Right atrium auricular region (tissue), 2 donors: ENCODE data around the gene RPS6KA4. TPM values are rescaled to one million over a fixed set of nuclear protein-coding genes. Genes with fewer than 3 reads are reported as not detected.

Source experiments
- DNase-seq: peaks from one replicate; pipeline ENCODE4 v3.0.0-alpha.2; 2019; ENCODE audit warnings: low spot score
- H3K27ac ChIP-seq, 2 donors: fragments of 200-600 bp; sonication (generic); 1 replicate in 1 of 2; 2 replicates in 1 of 2; pipeline ENCODE4 v1.5.1; 2016 to 2019
- H3K27me3 ChIP-seq, 2 donors: fragments of 200-600 bp; sonication (generic); one replicate each; pipeline versions ENCODE4 v1.5.1 to v1.6.0; 2017 to 2019
- H3K36me3 ChIP-seq: fragments of 200-600 bp; sonication (generic); one replicate; pipeline ENCODE4 v1.5.1; 2016
- H3K4me1 ChIP-seq, 2 donors: fragments of 200-600 bp; sonication (generic); one replicate each; pipeline versions ENCODE4 v1.5.1 to v1.6.0; 2017 to 2019
- H3K4me3 ChIP-seq, 2 donors: fragments of 200-600 bp; sonication (generic); 1 replicate in 1 of 2; 2 replicates in 1 of 2; pipeline ENCODE4 v1.5.1; 2017 to 2019; ENCODE audit warnings: mild to moderate bottlenecking in 1 of 2, moderate library complexity in 1 of 2
- H3K9me3 ChIP-seq, 2 donors: fragments of 200-600 bp; sonication (generic); one replicate each; pipeline ENCODE4 v1.5.1; 2019
- CTCF ChIP-seq, 2 donors: fragments of 200-600 bp; sonication (generic); IDR thresholded peaks; one replicate each; pipeline ENCODE4 v1.5.1; 2019; ENCODE audit warnings: antibody characterized with exemption in 2 of 2
- total RNA-seq, 2 donors: library from RNA; depleted of rRNA; stranded (reverse); fragments of >200 nt; gene quantifications; one replicate each; pipeline ENCODE4 v1.1.0, GENCODE V29; 2016

RPS6KA4 gene
- total RNA-seq, 2 donors from 2014 or later, result 11.4 to 22.2 TPM

GRCh38 chr11:64316672-64317324 lies 42.2 kb upstream of the RPS6KA4 start:
- Histone ChIP-seq H3K4me3 (peak overlapping the region; percentile 86 to 94), H3K4me1 (peaks cover 0 to 49% of the 10 kb centered on the region in 2 donors), H3K27ac (peak overlapping the region; percentile 96 to 99), H3K9me3 (no peaks in the 10 kb centered on the region), H3K27me3 (no peaks in the 10 kb centered on the region), H3K36me3 (peaks cover 30% of the 10 kb centered on the region)
- TF ChIP-seq CTCF (IDR thresholded peaks at IDR 0.05), result no peak
- no peak for DNase-seq

- H3K27ac ChIP-seq, result peak within 1 kb of the TSS; percentile 96 to 99
- H3K4me3 ChIP-seq, result peak within 1 kb of the TSS; percentile 86 to 94
- no peaks in the 10 kb centered on the region for H3K27me3 ChIP-seq
- H3K4me1 ChIP-seq, result peaks cover 0 to 45% of the 10 kb centered on the region in 2 donors
- peaks cover 34% of the 10 kb centered on the region for H3K36me3 ChIP-seq
- no peaks in the 10 kb centered on the region for H3K9me3 ChIP-seq
- peak; percentile 99 for DNase-seq
- TF ChIP-seq CTCF (IDR thresholded peaks at IDR 0.05), result no peak
Observed at GRCh38 chr11:64317325-64317960, 41.5 kb upstream of the RPS6KA4 start, which contains the start of gene TRMT112. Gene TRMT112, minus strand, starts transcription at chr11:64317559. Its CDS starts 33 bp downstream, at chr11:64317526.

GRCh38 chr11:64317961-64318765 lies 40.8 kb upstream of the RPS6KA4 start, which contains the start of gene PRDX5:
Gene PRDX5, plus strand, starts transcription at chr11:64318121. Its CDS starts 95 bp downstream, at chr11:64318216.
- H3K36me3 ChIP-seq, result peaks cover 35% of the 10 kb centered on the region

GRCh38 chr11:64318766-64319761 lies 39.9 kb upstream of the RPS6KA4 start:
- no peaks in the 10 kb centered on the region for H3K9me3 ChIP-seq
- no peak for DNase-seq
- peaks cover 0 to 28% of the 10 kb centered on the region in 2 donors for H3K4me1 ChIP-seq
- peak overlapping the region; percentile 96 to 99 for H3K27ac ChIP-seq
- no peak for TF ChIP-seq CTCF (IDR thresholded peaks at IDR 0.05)
- peak overlapping the region; percentile 86 to 94 for H3K4me3 ChIP-seq
- no peaks in the 10 kb centered on the region for H3K27me3 ChIP-seq
- peaks cover 35% of the 10 kb centered on the region for H3K36me3 ChIP-seq

More at GRCh38 chr11:64317961-64318765, 40.8 kb upstream of the RPS6KA4 start, which contains the start of gene PRDX5:
- H3K9me3 ChIP-seq, result no peaks in the 10 kb centered on the region
- TF ChIP-seq CTCF (IDR thresholded peaks at IDR 0.05), result peak; percentile 11 to 74
- H3K4me1 ChIP-seq, result peaks cover 0 to 37% of the 10 kb centered on the region in 2 donors
- H3K27me3 ChIP-seq, result no peaks in the 10 kb centered on the region
- peak within 1 kb of the TSS; percentile 96 to 99 for H3K27ac ChIP-seq
- peak; percentile 98 for DNase-seq
- H3K4me3 ChIP-seq, result peak within 1 kb of the TSS; percentile 86 to 94

- Histone ChIP-seq H3K4me3 (no peak overlapping the region), H3K36me3 (peaks cover 22% of the 10 kb centered on the region), H3K27me3 (no peaks in the 10 kb centered on the region), H3K9me3 (no peaks in the 10 kb centered on the region), H3K27ac (no peak overlapping the region), H3K4me1 (peaks cover 0 to 22% of the 10 kb centered on the region in 2 donors)
- DNase-seq, result no peak
- TF ChIP-seq CTCF (IDR thresholded peaks at IDR 0.05), result no peak
Observed at GRCh38 chr11:64320556-64320955, 38.4 kb upstream of the RPS6KA4 start.
